Osteocyte (in vitro differentiated cells): ENCODE data around the gene CREB5. TPM values are rescaled to one million over a fixed set of nuclear protein-coding genes. Genes with fewer than 3 reads are reported as not detected.

ENCODE experiments used
- DNase-seq: peaks from one replicate; pipeline ENCODE4 v3.0.0; 2021; ENCODE audit warnings: mixed read lengths; ENCODE audit not compliant: unreplicated experiment; ENCODE audit errors: extremely low spot score
- H3K27ac Mint-ChIP-seq: one replicate; pipeline ENCODE4 v1.8.0; 2021; ENCODE audit warnings: mild to moderate bottlenecking, mixed read lengths; ENCODE audit not compliant: unreplicated experiment
- H3K27me3 Mint-ChIP-seq: one replicate; pipeline ENCODE4 v1.8.0; 2021; ENCODE audit warnings: mixed read lengths; ENCODE audit not compliant: unreplicated experiment
- H3K36me3 Mint-ChIP-seq: one replicate; pipeline ENCODE4 v1.8.0; 2021; ENCODE audit warnings: mixed read lengths; ENCODE audit not compliant: unreplicated experiment
- H3K4me1 Mint-ChIP-seq: one replicate; pipeline ENCODE4 v1.8.0; 2021; ENCODE audit warnings: mixed read lengths; ENCODE audit not compliant: unreplicated experiment
- H3K4me3 Mint-ChIP-seq: one replicate; pipeline ENCODE4 v1.8.0; 2021; ENCODE audit warnings: mild to moderate bottlenecking, moderate library complexity, mixed read lengths; ENCODE audit not compliant: unreplicated experiment
- H3K9me3 Mint-ChIP-seq: one replicate; pipeline ENCODE4 v1.8.0; 2021; ENCODE audit warnings: mixed read lengths; ENCODE audit not compliant: unreplicated experiment
- CTCF ChIP-seq: fragments of 200-600 bp; sonication (generic); IDR thresholded peaks from 2 replicates; pipeline ENCODE4 v1.5.0; 2021; ENCODE audit warnings: antibody characterized with exemption, mild to moderate bottlenecking, moderate library complexity
- total RNA-seq: library from RNA; stranded (reverse); gene quantifications from 2 replicates; pipeline ENCODE4 v1.2.1, GENCODE V29; 2021

The CREB5 gene
- total RNA-seq, 1 donor from 2014 or later = 7.5 TPM

- H3K27me3 Mint-ChIP-seq = peaks cover 3% of the 10 kb centered on the region
- H3K4me1 Mint-ChIP-seq = peaks cover 27% of the 10 kb centered on the region
- DNase-seq = no peak
- TF ChIP-seq CTCF = no peak
- peak overlapping the region; percentile 94 for H3K4me3 Mint-ChIP-seq
- peak overlapping the region; percentile 98 for H3K27ac Mint-ChIP-seq
- no peaks in the 10 kb centered on the region for H3K9me3 Mint-ChIP-seq
- H3K36me3 Mint-ChIP-seq = no peaks in the 10 kb centered on the region
Observed at GRCh38 chr7:28409716-28410627, 2.3 kb upstream of the CREB5 start.

- Mint-ChIP-seq H3K27me3 (peaks cover 3% of the 10 kb centered on the region), H3K4me3 (peak overlapping the region; percentile 80), H3K36me3 (no peaks in the 10 kb centered on the region), H3K9me3 (no peaks in the 10 kb centered on the region), H3K27ac (peak overlapping the region; percentile 31), H3K4me1 (peaks cover 24% of the 10 kb centered on the region)
- no peak for TF ChIP-seq CTCF
- no peak for DNase-seq
Observed at GRCh38 chr7:28410628-28411531, 1.4 kb upstream of the CREB5 start.

- Mint-ChIP-seq H3K4me3 (no peak overlapping the region), H3K4me1 (peaks cover 17% of the 10 kb centered on the region), H3K36me3 (no peaks in the 10 kb centered on the region), H3K27ac (no peak overlapping the region), H3K27me3 (peaks cover 3% of the 10 kb centered on the region), H3K9me3 (no peaks in the 10 kb centered on the region)
- no peak for TF ChIP-seq CTCF
- no peak for DNase-seq
Observed at GRCh38 chr7:28413011-28413410, 693 bp downstream of the CREB5 start.

GRCh38 chr7:28414453-28414852 lies 2.1 kb downstream of the CREB5 start:
- H3K4me1 Mint-ChIP-seq = peaks cover 14% of the 10 kb centered on the region
- no peak for TF ChIP-seq CTCF
- no peaks in the 10 kb centered on the region for H3K36me3 Mint-ChIP-seq
- no peak for DNase-seq
- no peaks in the 10 kb centered on the region for H3K9me3 Mint-ChIP-seq
- H3K27me3 Mint-ChIP-seq = peaks cover 3% of the 10 kb centered on the region
- H3K4me3 Mint-ChIP-seq = no peak overlapping the region
- H3K27ac Mint-ChIP-seq = no peak overlapping the region
